Gastrocnemius medialis (tissue), 4 donors: ENCODE measurements around the gene ABCC4. TPM values are rescaled to one million over a fixed set of nuclear protein-coding genes. Genes with fewer than 3 reads are reported as not detected.

Experiments
- ATAC-seq, 2 donors: fragments of 150-250 bp; one replicate each; pipeline ENCODE4 v1.9.1; 2016
- DNase-seq, 2 donors: peaks; one replicate each; pipeline ENCODE4 v3.0.0-alpha.2; 2019
- H3K27ac ChIP-seq, 4 donors: fragments of 200-600 bp; sonication (generic); 1 replicate in 1 of 4; 2 replicates in 3 of 4; pipeline ENCODE4 v1.5.1; 2016 to 2018; ENCODE audit warnings: mild to moderate bottlenecking in 2 of 4, moderate library complexity in 1 of 4
- H3K27me3 ChIP-seq, 3 donors: fragments of 200-600 bp; sonication (generic) in 2 of 3; 1 replicate in 1 of 3; 2 replicates in 2 of 3; pipeline versions ENCODE4 v1.5.1 to v1.6.0; 2016 to 2019; ENCODE audit warnings: mild to moderate bottlenecking in 1 of 3, moderate library complexity in 1 of 3
- H3K36me3 ChIP-seq, 2 donors: fragments of 200-600 bp; sonication (generic) in 1 of 2; one replicate each; pipeline ENCODE4 v1.5.1; 2017 to 2018
- H3K4me1 ChIP-seq, 2 donors: fragments of 200-600 bp; sonication (generic) in 1 of 2; one replicate each; pipeline ENCODE4 v1.5.1; 2016 to 2017; ENCODE audit warnings: mild to moderate bottlenecking in 2 of 2
- H3K4me3 ChIP-seq, 4 donors: fragments of 200-600 bp; sonication (generic) in 3 of 4; 1 replicate in 1 of 4; 2 replicates in 3 of 4; pipeline ENCODE4 v1.5.1; 2016 to 2019; ENCODE audit warnings: mild to moderate bottlenecking in 2 of 4
- H3K9me3 ChIP-seq, 3 donors: fragments of 200-600 bp; sonication (generic) in 2 of 3; 1 replicate in 1 of 3; 2 replicates in 2 of 3; pipeline ENCODE4 v1.5.1; 2016 to 2019
- POLR2A ChIP-seq, 2 donors: fragments of 450-650 bp; IDR thresholded peaks; one replicate each; pipeline ENCODE4 v1.6.1; 2017; ENCODE audit warnings: antibody characterized with exemption in 2 of 2, mild to moderate bottlenecking in 2 of 2, moderate library complexity in 2 of 2
- in situ Hi-C, 4 donors: fragments of 200-750 bp; cut with MboI; loops; one replicate each; pipeline versions ENCODE4 v1.15.0 to v1.8.0; 2017; ENCODE audit warnings: low sequenced_read_pairs in 4 of 4
- intact Hi-C: fragments of 100-400 bp; cut with DNase I; formaldehyde crosslinking; loops from one replicate; pipeline ENCODE4 v1.15.1; 2023; ENCODE audit warnings: low total_unique reads
- total RNA-seq, 4 donors: library from RNA; depleted of rRNA; stranded (reverse); fragments of >200 nt; gene quantifications; one replicate each; pipeline versions ENCODE4 v1.1.0 to v1.2.3, GENCODE V29; 2016
- TF ChIP-seq, protein P1 (sequence below), 5 experiments: fragments of 450-650 bp in 3 of 5; fragments of 200-600 bp in 2 of 5; sonication (generic) in 2 of 5; IDR thresholded peaks in 4 of 5; conservative IDR thresholded peaks in 1 of 5; 1 replicate in 4 of 5; 2 replicates in 1 of 5; pipeline ENCODE4 v1.5.1; 2016 to 2019; ENCODE audit warnings: antibody characterized with exemption in 5 of 5, mild to moderate bottlenecking in 3 of 5, moderate library complexity in 3 of 5

Gene ABCC4
- total RNA-seq, 4 donors from 2014 or later: 5.4 to 16.2 (median 11.9) TPM

GRCh38 chr13:95033890-95034289, 267.4 kb downstream of the ABCC4 start:
- ATAC-seq (no peak), DNase-seq (no peak)
- Histone ChIP-seq H3K4me1 (no peaks in the 10 kb centered on the region), H3K4me3 (no peak overlapping the region), H3K36me3 (peaks cover 0 to 7% of the 10 kb centered on the region in 2 donors), H3K27me3 (no peaks in the 10 kb centered on the region), H3K9me3 (no peaks in the 10 kb centered on the region), H3K27ac (no peak overlapping the region)
- in situ Hi-C loops (no loop called here), intact Hi-C loops (no loop called here)
- TF ChIP-seq POLR2A (IDR thresholded peaks at IDR 0.05): no peak
- TF ChIP-seq, protein P1, sequence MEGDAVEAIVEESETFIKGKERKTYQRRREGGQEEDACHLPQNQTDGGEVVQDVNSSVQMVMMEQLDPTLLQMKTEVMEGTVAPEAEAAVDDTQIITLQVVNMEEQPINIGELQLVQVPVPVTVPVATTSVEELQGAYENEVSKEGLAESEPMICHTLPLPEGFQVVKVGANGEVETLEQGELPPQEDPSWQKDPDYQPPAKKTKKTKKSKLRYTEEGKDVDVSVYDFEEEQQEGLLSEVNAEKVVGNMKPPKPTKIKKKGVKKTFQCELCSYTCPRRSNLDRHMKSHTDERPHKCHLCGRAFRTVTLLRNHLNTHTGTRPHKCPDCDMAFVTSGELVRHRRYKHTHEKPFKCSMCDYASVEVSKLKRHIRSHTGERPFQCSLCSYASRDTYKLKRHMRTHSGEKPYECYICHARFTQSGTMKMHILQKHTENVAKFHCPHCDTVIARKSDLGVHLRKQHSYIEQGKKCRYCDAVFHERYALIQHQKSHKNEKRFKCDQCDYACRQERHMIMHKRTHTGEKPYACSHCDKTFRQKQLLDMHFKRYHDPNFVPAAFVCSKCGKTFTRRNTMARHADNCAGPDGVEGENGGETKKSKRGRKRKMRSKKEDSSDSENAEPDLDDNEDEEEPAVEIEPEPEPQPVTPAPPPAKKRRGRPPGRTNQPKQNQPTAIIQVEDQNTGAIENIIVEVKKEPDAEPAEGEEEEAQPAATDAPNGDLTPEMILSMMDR (IDR thresholded peaks at IDR 0.05 in 4 of 5, conservative IDR thresholded peaks at IDR 0.05 in 1 of 5): no peak

DNA sequence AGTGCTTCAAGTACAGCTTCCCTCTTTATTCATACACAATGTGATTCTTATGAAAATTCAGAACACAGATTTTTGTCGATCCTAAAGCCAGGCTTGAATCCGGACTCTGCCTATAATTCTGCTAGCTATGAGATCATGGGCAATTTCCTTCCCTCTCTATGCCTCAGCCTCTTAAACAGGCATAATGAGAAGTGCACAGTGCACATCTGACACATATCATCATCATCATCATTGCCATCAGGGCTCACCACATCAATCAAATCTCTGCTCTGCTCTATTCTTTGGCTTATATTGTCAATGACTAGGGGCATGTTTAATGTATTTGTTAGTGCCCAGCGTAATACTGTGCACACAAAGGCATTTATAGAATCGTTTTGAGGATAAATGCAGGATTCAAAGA, 269.1 kb downstream of the ABCC4 start:
- intact Hi-C loops: no loop called here

GRCh38 chr13:95030821-95031343, 270.4 kb downstream of the ABCC4 start:
- Histone ChIP-seq H3K27ac (no peak overlapping the region), H3K4me3 (no peak overlapping the region), H3K36me3 (peaks cover 0 to 7% of the 10 kb centered on the region in 2 donors), H3K4me1 (no peaks in the 10 kb centered on the region), H3K27me3 (no peaks in the 10 kb centered on the region), H3K9me3 (no peaks in the 10 kb centered on the region)
- ATAC-seq (no peak), DNase-seq (no peak)
- TF ChIP-seq POLR2A (IDR thresholded peaks at IDR 0.05): no peak
- TF ChIP-seq, protein P1 (IDR thresholded peaks at IDR 0.05 in 4 of 5, conservative IDR thresholded peaks at IDR 0.05 in 1 of 5): no peak
- intact Hi-C loops (no loop called here), in situ Hi-C loops (no loop called here)

More for the DNA sequence above, 269.1 kb downstream of the ABCC4 start:
- Histone ChIP-seq H3K36me3 (peaks cover 0 to 7% of the 10 kb centered on the region in 2 donors), H3K9me3 (no peaks in the 10 kb centered on the region), H3K27me3 (no peaks in the 10 kb centered on the region), H3K27ac (no peak overlapping the region), H3K4me3 (no peak overlapping the region), H3K4me1 (no peaks in the 10 kb centered on the region)
- TF ChIP-seq POLR2A (IDR thresholded peaks at IDR 0.05): no peak
- TF ChIP-seq, protein P1 (IDR thresholded peaks at IDR 0.05 in 4 of 5, conservative IDR thresholded peaks at IDR 0.05 in 1 of 5): no peak
- ATAC-seq: no peak
- in situ Hi-C loops: no loop called here
- DNase-seq: no peak

- intact Hi-C loops (no loop called here), in situ Hi-C loops (no loop called here)
- DNase-seq (no peak), ATAC-seq (no peak)
- no peak overlapping the region for H3K4me3 ChIP-seq
- no peak overlapping the region for H3K27ac ChIP-seq
- no peaks in the 10 kb centered on the region for H3K36me3 ChIP-seq
- no peaks in the 10 kb centered on the region for H3K4me1 ChIP-seq
- TF ChIP-seq, protein P1 (IDR thresholded peaks at IDR 0.05 in 4 of 5, conservative IDR thresholded peaks at IDR 0.05 in 1 of 5): no peak
- no peak for TF ChIP-seq POLR2A (IDR thresholded peaks at IDR 0.05)
- no peaks in the 10 kb centered on the region for H3K9me3 ChIP-seq
- no peaks in the 10 kb centered on the region for H3K27me3 ChIP-seq
Observed at GRCh38 chr13:95027638-95028037, 273.6 kb downstream of the ABCC4 start.

DNA sequence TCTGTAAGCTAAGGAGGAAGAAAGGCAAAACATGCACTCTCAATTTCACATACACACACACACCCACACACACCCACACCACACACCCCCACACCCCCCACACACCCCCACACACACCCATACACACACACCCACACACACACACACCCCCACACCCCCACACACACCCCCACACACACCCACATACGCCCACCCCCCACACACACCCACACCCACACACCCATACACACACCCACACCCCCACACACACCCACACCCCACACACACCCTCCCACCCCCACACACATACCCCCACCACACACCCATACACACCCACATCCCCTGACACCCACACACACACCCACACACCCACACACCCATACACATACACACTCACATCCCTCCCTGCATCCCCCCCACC, 276.1 kb downstream of the ABCC4 start:
- ATAC-seq: no peak
- H3K4me3 ChIP-seq: no peak overlapping the region
- H3K27ac ChIP-seq: no peak overlapping the region
- H3K4me1 ChIP-seq: no peaks in the 10 kb centered on the region
- no peak for DNase-seq
- H3K27me3 ChIP-seq: no peaks in the 10 kb centered on the region
- in situ Hi-C loops (no loop called here), intact Hi-C loops (no loop called here)
- H3K9me3 ChIP-seq: no peaks in the 10 kb centered on the region
- TF ChIP-seq, protein P1 (IDR thresholded peaks at IDR 0.05 in 4 of 5, conservative IDR thresholded peaks at IDR 0.05 in 1 of 5): no peak
- no peak for TF ChIP-seq POLR2A (IDR thresholded peaks at IDR 0.05)
- H3K36me3 ChIP-seq: no peaks in the 10 kb centered on the region
